Measurements from ENCODE around the gene MOCOS. TPM values are rescaled to one million over a fixed set of nuclear protein-coding genes. Genes with fewer than 3 reads are reported as not detected.
"Not testable (repeated sequence)": the region's sequence is repeated elsewhere in the genome, so short reads cannot be mapped to it uniquely, and the experiment has no call there.

MOCOS gene
- total RNA-seq, 3 donors from 2014 or later = 0.03 to 0.34 (median 0.05) TPM

DNA sequence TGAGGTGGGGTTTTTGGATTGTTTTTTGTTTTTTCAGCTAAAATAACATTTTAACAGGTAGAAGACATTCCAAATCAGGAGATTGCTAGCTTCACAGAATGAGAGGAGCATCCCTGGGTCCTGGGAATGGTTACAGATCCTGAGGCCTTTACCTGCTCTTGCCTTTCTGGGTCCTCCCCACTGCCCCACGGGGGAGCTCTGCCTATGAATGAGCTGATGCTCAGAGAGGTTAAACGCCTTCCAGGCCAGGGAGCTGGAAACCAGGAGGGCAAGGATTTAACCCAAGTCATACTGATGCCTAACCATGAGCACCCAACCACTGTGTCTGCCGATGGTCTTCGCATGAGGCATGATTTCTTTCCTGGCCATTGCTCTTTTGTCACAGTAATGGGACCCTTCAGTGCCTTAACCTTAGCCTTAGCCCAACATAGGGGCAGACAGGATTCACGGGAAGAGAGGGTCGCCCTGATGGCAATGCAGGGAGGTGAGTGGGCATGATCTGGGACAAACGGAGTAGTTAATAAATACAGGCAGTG is 16.1 kb downstream of the MOCOS start:
- ATAC-seq = no peak
- no peaks in the 10 kb centered on the region for H3K4me1 Mint-ChIP-seq (ENCODE audit: low read depth)
- H3K9me3 Mint-ChIP-seq = peaks cover 9% of the 10 kb centered on the region
- H3K36me3 Mint-ChIP-seq (ENCODE audit: insufficient read depth) = no peaks in the 10 kb centered on the region
- no peak overlapping the region for H3K4me3 Mint-ChIP-seq
- no peak for DNase-seq
- no peaks in the 10 kb centered on the region for H3K27me3 Mint-ChIP-seq (ENCODE audit: low read depth)

DNA sequence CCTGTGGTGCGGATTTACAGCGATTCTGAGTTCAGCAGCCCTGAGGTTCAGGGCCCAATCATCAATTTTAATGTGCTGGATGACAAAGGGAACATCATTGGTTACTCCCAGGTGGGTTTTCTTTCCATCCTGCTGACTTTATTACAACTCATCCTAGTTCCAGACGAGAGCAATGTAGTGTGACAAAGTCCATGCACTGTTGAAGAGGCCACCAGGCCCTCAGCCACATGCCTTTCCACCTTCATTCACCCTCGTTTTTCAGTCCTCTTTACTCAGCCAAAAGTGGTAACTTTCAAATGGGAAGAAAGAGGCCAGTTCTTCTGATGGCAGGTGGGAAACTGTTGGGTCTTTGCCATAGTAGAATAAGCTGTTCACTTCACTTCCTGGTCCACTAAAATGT is 17.9 kb downstream of the MOCOS start:
- Mint-ChIP-seq H3K36me3 (ENCODE audit: insufficient read depth) (no peaks in the 10 kb centered on the region), H3K27me3 (ENCODE audit: low read depth) (no peaks in the 10 kb centered on the region), H3K4me3 (no peak overlapping the region), H3K9me3 (peaks cover 9% of the 10 kb centered on the region), H3K4me1 (ENCODE audit: low read depth) (no peaks in the 10 kb centered on the region)
- ATAC-seq (no peak), DNase-seq (no peak)

DNA sequence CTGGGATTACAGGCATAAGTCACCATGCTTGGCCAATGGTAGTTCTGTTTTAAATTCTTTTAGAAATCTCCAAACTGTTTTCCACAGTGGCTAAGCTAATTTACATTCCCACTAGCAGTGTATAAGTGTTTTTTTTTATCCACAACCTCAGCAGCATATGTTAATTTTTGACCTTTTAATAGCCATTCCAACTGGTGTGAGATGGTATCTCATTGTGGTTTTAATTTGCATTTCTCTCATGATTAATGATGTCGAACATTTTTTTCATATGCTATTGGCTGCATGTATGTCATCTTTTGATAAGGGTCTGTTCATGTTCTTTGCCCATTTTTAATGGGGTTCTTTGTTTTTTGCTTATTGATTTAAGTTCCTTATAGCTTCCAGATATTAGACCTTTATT is 20.0 kb downstream of the MOCOS start:
- H3K4me3 Mint-ChIP-seq = no peak overlapping the region
- H3K4me1 Mint-ChIP-seq (ENCODE audit: low read depth) = no peaks in the 10 kb centered on the region
- H3K36me3 Mint-ChIP-seq (ENCODE audit: insufficient read depth) = no peaks in the 10 kb centered on the region
- ATAC-seq (no peak), DNase-seq (no peak)
- peaks cover 8% of the 10 kb centered on the region for H3K27me3 Mint-ChIP-seq (ENCODE audit: low read depth)
- H3K9me3 Mint-ChIP-seq = peaks cover 9% of the 10 kb centered on the region

DNA sequence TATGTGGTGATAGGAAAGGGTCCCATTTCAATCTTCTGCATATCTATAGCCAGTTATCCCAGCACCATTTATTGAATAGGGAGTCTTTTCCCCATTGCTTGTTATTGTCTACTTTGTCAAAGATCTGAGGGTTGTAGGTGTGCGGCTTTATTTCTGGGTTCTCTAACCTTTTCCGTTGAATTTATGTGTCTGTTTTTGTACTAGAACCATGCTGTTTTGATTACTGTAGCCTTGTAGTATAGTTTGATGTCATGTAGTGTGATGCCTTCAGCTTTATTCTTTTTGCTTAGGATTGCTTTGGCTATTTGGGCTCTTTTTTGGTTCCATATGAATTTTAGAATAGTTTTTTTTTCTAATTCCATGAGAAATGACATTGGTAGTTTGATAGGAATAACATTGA is 20.7 kb downstream of the MOCOS start:
- H3K4me1 Mint-ChIP-seq (ENCODE audit: low read depth); H3K27me3 Mint-ChIP-seq (ENCODE audit: low read depth); H3K9me3 Mint-ChIP-seq; H3K36me3 Mint-ChIP-seq (ENCODE audit: insufficient read depth); DNase-seq; H3K4me3 Mint-ChIP-seq; ATAC-seq: not testable (repeated sequence)

DNA sequence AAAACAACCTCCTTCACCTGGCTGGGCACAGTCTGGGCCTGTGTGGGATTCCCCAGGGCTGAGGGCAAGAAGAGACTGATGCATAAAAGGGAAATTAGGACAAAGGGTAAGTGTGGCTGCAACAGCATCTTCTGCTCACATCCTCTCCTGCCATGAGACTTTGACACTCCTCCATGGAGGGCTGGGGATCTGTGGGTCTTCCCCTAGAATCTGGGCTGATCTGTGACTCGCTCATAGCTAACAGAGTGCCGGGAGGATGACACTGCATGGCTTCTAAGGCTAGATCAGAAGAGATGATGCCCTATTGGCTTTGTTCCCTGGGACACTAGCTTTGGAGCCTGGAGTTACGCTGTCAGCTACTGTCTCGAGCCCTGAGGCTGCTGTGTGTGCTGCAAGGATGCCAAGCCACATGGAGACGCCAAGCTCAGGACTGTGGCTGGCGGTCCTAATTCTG is 24.3 kb downstream of the MOCOS start:
- H3K27me3 Mint-ChIP-seq (ENCODE audit: low read depth) = peaks cover 8% of the 10 kb centered on the region
- DNase-seq (no peak), ATAC-seq (no peak)
- H3K4me1 Mint-ChIP-seq (ENCODE audit: low read depth) = no peaks in the 10 kb centered on the region
- H3K9me3 Mint-ChIP-seq = peaks cover 9% of the 10 kb centered on the region
- H3K36me3 Mint-ChIP-seq (ENCODE audit: insufficient read depth) = no peaks in the 10 kb centered on the region
- no peak overlapping the region for H3K4me3 Mint-ChIP-seq

DNA sequence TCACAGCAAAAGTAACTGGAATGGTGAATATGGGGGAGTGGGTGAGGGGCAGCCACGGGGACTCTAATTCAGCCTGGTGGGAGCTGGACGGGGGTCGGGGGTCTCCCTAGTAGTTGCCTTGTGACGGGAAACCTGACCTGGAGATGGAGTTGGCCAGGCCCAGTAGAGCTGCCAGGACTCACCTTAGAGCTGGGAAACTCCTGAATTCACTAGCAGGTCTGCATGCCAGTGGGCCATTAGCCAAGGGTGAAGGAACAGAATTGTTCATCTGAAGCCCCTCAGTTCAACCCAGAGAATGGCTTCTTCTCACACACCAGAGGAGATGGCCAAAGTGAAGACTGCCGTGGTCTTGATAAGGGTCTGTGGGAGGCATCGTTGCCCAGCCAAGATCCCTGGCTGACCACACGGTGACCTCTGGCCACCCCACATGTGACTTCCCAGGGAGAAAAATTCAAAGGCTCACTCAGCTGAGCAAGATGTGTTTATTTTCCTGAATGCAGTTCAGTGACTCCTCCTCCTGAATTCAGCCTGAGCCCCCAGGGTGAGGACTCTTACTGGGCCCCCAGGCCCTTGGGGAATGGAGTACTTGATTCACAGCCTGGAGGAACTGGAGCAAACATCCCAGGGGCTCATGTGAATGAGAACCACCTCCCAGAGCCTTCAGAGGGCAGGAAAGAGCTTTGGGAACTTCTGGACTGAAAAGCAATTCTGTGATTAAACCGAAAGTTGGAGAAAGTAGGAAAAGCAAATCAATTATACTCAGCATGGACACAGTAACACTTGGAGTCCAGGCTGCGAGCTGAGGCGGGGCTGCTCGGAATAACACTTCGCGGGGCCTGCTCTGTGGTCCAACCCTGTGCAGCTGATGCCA is 25.2 kb downstream of the MOCOS start:
- H3K36me3 Mint-ChIP-seq (ENCODE audit: insufficient read depth) = no peaks in the 10 kb centered on the region
- peaks cover 9% of the 10 kb centered on the region for H3K9me3 Mint-ChIP-seq
- DNase-seq = no peak
- ATAC-seq = no peak
- no peak overlapping the region for H3K4me3 Mint-ChIP-seq
- peaks cover 8% of the 10 kb centered on the region for H3K27me3 Mint-ChIP-seq (ENCODE audit: low read depth)
- no peaks in the 10 kb centered on the region for H3K4me1 Mint-ChIP-seq (ENCODE audit: low read depth)

DNA sequence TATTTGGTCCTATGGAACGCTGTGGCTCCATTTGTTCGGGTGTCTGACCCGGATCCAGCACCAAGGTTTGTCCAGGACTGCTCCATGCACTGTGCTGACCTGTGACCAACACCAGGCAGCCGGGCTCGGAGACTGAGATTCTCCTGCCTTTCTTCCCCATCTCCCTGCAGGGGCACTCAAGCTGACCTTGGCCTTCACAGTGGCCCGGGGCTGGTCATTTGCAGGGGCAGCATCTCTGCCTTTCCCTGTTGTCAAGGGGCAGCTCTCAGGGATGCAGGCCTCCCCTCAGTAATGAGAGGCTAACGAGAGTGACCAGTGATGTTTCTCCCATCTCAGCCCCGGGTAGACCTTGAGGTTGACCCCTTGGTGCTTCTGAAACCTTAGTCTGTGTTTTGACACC is 27.5 kb downstream of the MOCOS start:
- ATAC-seq (no peak), DNase-seq (no peak)

DNA sequence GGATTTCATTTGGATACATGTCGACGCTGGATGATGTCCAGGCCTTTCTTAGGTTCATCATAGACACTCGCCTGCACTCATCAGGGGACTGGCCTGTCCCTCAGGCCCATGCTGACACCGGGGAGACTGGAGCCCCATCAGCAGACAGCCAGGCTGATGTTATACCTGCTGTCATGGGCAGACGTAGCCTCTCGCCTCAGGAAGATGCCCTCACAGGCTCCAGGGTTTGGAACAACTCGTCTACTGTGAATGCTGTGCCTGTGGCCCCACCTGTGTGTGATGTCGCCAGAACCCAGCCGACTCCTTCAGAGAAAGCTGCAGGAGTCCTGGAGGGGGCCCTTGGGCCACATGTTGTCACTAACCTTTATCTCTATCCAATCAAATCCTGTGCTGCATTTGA is 28.3 kb downstream of the MOCOS start:
- ATAC-seq (no peak), DNase-seq (no peak)
- no peaks in the 10 kb centered on the region for H3K36me3 Mint-ChIP-seq (ENCODE audit: insufficient read depth)
- no peaks in the 10 kb centered on the region for H3K4me1 Mint-ChIP-seq (ENCODE audit: low read depth)
- no peak overlapping the region for H3K4me3 Mint-ChIP-seq
- H3K9me3 Mint-ChIP-seq = no peaks in the 10 kb centered on the region
- H3K27me3 Mint-ChIP-seq (ENCODE audit: low read depth) = peaks cover 8% of the 10 kb centered on the region

More for the DNA sequence above, 27.5 kb downstream of the MOCOS start:
- Mint-ChIP-seq H3K36me3 (ENCODE audit: insufficient read depth) (no peaks in the 10 kb centered on the region), H3K4me1 (ENCODE audit: low read depth) (no peaks in the 10 kb centered on the region), H3K4me3 (no peak overlapping the region), H3K9me3 (no peaks in the 10 kb centered on the region), H3K27me3 (ENCODE audit: low read depth) (peaks cover 8% of the 10 kb centered on the region)

DNA sequence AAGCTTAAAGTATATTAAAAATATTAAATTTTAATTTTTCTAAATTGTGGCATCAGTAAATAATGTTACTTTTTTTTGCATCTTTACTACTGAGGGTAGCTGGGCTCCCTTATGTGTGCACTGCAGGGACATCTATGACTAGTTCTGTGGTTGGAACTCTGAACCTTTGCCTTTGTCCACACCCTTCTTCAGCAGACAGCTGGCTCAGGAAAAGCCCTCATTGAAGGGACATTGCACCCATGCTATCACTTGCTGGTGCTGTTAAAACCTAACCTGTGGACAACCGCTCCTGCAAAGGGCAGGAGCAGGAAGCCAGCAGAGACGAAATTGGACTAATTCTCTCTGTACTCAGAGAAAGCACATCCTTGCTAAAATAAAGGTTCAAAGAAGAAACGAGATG is 30.1 kb downstream of the MOCOS start:
- H3K36me3 Mint-ChIP-seq (ENCODE audit: insufficient read depth) = no peaks in the 10 kb centered on the region
- H3K4me3 Mint-ChIP-seq = no peak overlapping the region
- ATAC-seq (no peak), DNase-seq (no peak)
- no peaks in the 10 kb centered on the region for H3K27me3 Mint-ChIP-seq (ENCODE audit: low read depth)
- H3K9me3 Mint-ChIP-seq = no peaks in the 10 kb centered on the region
- no peaks in the 10 kb centered on the region for H3K4me1 Mint-ChIP-seq (ENCODE audit: low read depth)

DNA sequence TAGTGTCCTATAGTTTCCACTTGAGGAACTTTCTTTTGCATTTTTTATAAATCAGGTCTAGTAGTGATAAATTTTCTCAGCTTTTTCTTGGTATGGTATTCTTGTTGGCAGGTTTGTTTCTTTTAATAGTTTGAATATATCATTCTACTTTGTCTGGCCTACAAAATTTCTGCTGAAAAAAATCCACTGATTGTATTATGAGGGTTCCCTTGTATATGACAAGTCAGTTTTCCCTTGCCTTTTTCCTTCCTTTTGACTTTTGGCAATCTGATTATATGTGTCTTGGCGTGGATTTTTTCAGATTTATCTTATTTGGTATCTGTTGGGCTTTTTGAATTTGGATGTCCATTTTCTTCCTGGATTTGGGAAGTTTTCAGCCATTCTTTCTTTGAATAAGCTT is 41.9 kb downstream of the MOCOS start:
- H3K4me3 Mint-ChIP-seq = no peak overlapping the region
- no peaks in the 10 kb centered on the region for H3K4me1 Mint-ChIP-seq (ENCODE audit: low read depth)
- DNase-seq (no peak), ATAC-seq (no peak)
- H3K9me3 Mint-ChIP-seq = peaks cover 38% of the 10 kb centered on the region
- H3K36me3 Mint-ChIP-seq (ENCODE audit: insufficient read depth) = no peaks in the 10 kb centered on the region
- H3K27me3 Mint-ChIP-seq (ENCODE audit: low read depth) = peaks cover 7% of the 10 kb centered on the region

DNA sequence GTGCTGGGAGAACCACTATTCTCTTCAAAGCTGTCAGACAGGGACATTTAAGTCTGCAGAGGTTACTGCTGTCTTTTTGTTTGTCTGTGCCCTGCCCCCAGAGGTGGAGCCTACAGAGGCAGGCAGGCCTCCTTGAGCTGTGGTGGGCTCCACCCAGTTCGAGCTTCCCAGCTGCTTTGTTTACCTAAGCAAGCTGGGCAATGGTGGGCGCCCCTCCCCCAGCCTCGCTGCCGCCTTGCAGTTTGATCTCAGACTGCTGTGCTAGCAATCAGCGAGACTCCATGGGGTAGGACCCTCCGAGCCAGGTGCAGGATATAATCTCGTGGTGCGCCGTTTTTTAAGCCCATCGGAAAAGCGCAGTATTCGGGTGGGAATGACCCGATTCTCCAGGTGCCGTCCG is 53.2 kb downstream of the MOCOS start:
- H3K4me3 Mint-ChIP-seq; ATAC-seq; H3K4me1 Mint-ChIP-seq (ENCODE audit: low read depth); H3K9me3 Mint-ChIP-seq; DNase-seq; H3K36me3 Mint-ChIP-seq (ENCODE audit: insufficient read depth): not testable (repeated sequence)
- peaks cover 20% of the 10 kb centered on the region for H3K27me3 Mint-ChIP-seq (ENCODE audit: low read depth)

DNA sequence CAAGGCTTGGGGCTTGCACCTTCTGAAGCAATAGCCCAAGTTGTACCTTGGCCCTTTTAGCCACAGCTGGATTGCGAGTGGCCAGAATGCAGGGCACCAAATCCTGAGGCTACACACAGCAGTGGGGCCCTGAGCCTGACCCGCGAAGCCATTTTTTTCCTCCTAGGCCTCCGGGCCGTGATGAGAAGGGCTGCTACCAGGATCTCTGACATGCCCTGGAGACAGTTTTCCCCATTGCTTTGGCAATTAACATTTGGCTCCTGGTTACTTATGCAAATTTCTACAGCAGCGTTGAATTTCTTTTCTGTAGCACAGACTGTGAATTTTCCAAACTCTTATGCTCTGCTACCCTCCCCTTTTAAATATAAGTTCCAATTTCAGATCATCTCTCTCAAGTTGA is 54.5 kb downstream of the MOCOS start:
- peaks cover 23% of the 10 kb centered on the region for H3K27me3 Mint-ChIP-seq (ENCODE audit: low read depth)
- no peak overlapping the region for H3K4me3 Mint-ChIP-seq

DNA sequence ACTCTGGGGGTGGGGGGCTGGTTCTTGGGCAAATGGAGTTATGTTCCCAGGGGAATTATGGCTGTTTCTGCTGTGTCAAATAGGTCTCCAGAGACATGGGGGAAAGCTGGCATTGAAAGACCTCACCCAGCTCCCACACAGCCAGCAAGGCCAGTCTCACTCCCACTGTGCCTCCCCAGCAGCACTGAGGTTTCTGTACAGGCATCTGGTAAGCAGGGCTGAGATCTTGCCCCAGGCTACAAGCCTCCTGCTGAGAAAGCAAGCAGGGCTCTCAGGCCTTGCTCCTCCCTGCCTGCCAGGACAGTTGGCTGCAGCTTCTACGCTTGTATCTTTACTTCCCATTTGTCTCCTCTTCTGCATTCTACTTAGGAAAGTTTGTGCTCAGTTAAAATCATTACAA is 59.7 kb downstream of the MOCOS start:
- H3K27me3 Mint-ChIP-seq (ENCODE audit: low read depth) = peaks cover 27% of the 10 kb centered on the region
- ATAC-seq (no peak), DNase-seq (no peak)
- H3K4me1 Mint-ChIP-seq (ENCODE audit: low read depth) = no peaks in the 10 kb centered on the region
- H3K9me3 Mint-ChIP-seq = peaks cover 11% of the 10 kb centered on the region
- no peaks in the 10 kb centered on the region for H3K36me3 Mint-ChIP-seq (ENCODE audit: insufficient read depth)
- no peak overlapping the region for H3K4me3 Mint-ChIP-seq

More for the DNA sequence above, 54.5 kb downstream of the MOCOS start:
- Mint-ChIP-seq H3K4me1 (ENCODE audit: low read depth) (no peaks in the 10 kb centered on the region), H3K9me3 (peaks cover 11% of the 10 kb centered on the region), H3K36me3 (ENCODE audit: insufficient read depth) (no peaks in the 10 kb centered on the region)
- DNase-seq = no peak
- ATAC-seq = no peak

DNA sequence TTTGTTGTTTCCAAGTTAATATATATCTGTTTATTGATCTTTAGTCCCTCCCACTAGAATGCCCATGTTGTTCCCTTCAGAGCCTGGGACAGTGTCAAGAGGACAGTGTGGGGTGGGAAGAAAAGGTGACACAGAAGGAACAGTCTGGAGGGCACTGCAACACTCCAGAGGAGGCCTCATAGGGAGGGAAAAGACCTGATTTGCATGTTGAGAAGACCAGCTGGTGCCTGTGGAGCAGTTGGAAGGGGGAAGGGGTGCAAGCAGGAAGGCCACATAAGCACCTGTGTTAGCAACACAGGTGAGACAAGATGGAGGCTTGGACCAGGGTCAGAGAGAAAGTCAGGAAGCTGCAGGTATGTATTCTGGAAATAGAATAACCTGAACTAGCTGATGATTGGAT is 62.1 kb downstream of the MOCOS start:
- H3K27me3 Mint-ChIP-seq (ENCODE audit: low read depth) = peaks cover 26% of the 10 kb centered on the region
- DNase-seq = no peak
- no peak for ATAC-seq
- no peak overlapping the region for H3K4me3 Mint-ChIP-seq
- H3K9me3 Mint-ChIP-seq = peaks cover 11% of the 10 kb centered on the region
- H3K36me3 Mint-ChIP-seq (ENCODE audit: insufficient read depth) = no peaks in the 10 kb centered on the region
- H3K4me1 Mint-ChIP-seq (ENCODE audit: low read depth) = no peaks in the 10 kb centered on the region

DNA sequence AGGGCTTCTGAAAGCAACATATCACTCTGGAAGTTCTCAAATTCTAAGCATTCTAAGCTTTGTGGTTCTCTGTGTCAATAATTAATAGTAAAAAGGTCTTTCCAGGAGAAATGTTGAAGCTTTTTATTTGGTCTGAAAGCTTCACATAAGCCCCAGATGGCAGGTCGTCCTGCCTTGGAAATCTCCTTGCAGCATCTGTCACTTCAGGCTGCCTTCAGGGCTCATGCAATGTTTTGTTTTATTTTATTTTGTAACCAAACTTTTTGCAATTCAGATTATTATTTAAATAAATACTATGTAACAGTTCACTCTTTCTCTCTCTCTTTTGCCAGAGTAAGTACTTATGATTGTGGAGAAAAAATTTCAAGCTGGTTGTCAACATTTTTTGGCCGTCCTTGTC is 63.5 kb downstream of the MOCOS start:
- H3K4me3 Mint-ChIP-seq = no peak overlapping the region
- no peaks in the 10 kb centered on the region for H3K4me1 Mint-ChIP-seq (ENCODE audit: low read depth)
- no peak for ATAC-seq
- no peak for DNase-seq
- peaks cover 22% of the 10 kb centered on the region for H3K27me3 Mint-ChIP-seq (ENCODE audit: low read depth)
- H3K9me3 Mint-ChIP-seq = peaks cover 5% of the 10 kb centered on the region
- H3K36me3 Mint-ChIP-seq (ENCODE audit: insufficient read depth) = no peaks in the 10 kb centered on the region

All from activated T-cell treated with anti-CD3 and anti-CD28 coated beads, Interleukin-2, amount 50 U/mL, for 4 hours (primary cell).